ENCODE data around the gene MBD6. TPM values are rescaled to one million over a fixed set of nuclear protein-coding genes. Genes with fewer than 3 reads are reported as not detected.

MBD6 gene
- total RNA-seq, 1 donor from 2014 or later: 115 TPM

DNA sequence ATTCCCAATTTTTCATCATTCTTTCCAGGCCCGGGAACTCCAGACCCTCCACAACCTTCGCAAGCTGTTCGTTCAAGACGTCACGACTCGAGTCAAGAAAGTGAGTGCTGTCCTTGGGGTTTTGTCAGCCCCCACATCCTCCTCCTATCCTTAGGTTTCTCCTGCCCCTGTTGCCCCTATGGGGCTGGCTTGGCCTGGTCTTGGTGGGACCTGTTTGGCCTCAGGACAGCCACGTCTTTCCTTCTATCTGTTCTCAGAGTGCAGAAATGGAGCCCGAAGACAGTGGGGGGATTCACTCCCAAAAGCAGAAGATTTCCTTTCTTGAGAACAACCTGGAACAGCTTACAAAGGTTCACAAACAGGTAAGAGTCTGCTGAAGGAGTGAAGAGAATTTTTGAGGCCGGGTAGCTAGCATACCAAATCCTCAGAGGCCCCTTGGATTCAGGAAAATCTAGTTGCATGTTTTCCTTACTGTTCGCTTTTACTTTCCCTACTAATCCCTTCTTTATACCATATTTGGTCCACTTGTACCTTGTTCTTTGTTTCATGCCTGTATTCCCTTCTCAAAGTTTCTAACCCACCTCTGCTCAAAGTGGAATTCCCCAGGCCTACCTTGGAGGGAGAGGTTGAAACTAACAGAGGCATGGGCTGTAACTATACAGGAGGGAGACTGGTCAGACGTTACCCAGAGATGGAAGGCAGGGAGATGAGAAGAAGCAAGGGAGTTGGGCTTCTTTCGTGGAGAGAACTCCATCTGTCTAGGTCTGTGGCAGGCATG, 55.5 kb downstream of the MBD6 start:
- DNase-seq (ENCODE audit: low spot score): no peak

- no peak for DNase-seq (ENCODE audit: low spot score)
These were observed 56.4 kb downstream of the MBD6 start for GRCh38 chr12:57579011-57579410.

Other genes with a start within 250 kb of the MBD6 start
- gene R3HDM2, start 91.8 kb upstream of the MBD6 start, total RNA-seq: 73.5 TPM
- gene INHBC, start 88.0 kb upstream of the MBD6 start, total RNA-seq: not detected
- 0.58 TPM for gene INHBE, start 67.5 kb upstream of the MBD6 start, total RNA-seq
- 6.2 TPM for gene GLI1, start 63.0 kb upstream of the MBD6 start, total RNA-seq
- 20.4 TPM for gene ARHGAP9, start 43.0 kb upstream of the MBD6 start, total RNA-seq
- gene MARS1, start 34.8 kb upstream of the MBD6 start, total RNA-seq: 116 TPM
- 24.6 TPM for gene DDIT3, start 2.3 kb upstream of the MBD6 start, total RNA-seq
- gene DCTN2, start 24.4 kb downstream of the MBD6 start, total RNA-seq: 135 TPM
- gene KIF5A, start 27.2 kb downstream of the MBD6 start, total RNA-seq: 0.81 TPM
- gene PIP4K2C, start 68.4 kb downstream of the MBD6 start, total RNA-seq: 36.1 TPM
- 31.2 TPM for gene DTX3, start 82.0 kb downstream of the MBD6 start, total RNA-seq
- 26.2 TPM for gene ARHGEF25, start 88.6 kb downstream of the MBD6 start, total RNA-seq
- gene B4GALNT1, start 110.4 kb downstream of the MBD6 start, total RNA-seq: 1.3 TPM
- 249 TPM for gene OS9, start 171.3 kb downstream of the MBD6 start, total RNA-seq
- gene AGAP2, start 215.9 kb downstream of the MBD6 start, total RNA-seq: 2.6 TPM
- 44.8 TPM for gene TSPAN31, start 222.2 kb downstream of the MBD6 start, total RNA-seq
- 67.8 TPM for gene CDK4, start 229.5 kb downstream of the MBD6 start, total RNA-seq
- gene MARCHF9, start 232.3 kb downstream of the MBD6 start, total RNA-seq: 24.6 TPM
- gene CYP27B1, start 244.3 kb downstream of the MBD6 start, total RNA-seq: 1.6 TPM
- gene METTL1, start 249.3 kb downstream of the MBD6 start, total RNA-seq: 9.2 TPM
- gene EEF1AKMT3, start 249.8 kb downstream of the MBD6 start, total RNA-seq: 7.0 TPM

All from mucosa of gallbladder (tissue), 1 donor.